ENCODE measurements around the gene RIPK1. TPM values are rescaled to one million over a fixed set of nuclear protein-coding genes. Genes with fewer than 3 reads are reported as not detected.

The RIPK1 gene
- total and polyA plus RNA-seq, 9 of the 15 experiments (the other 6 are each of a cell fraction or from before 2014, with no cell fraction given) = 3.8 to 24.9 (median 17.7) TPM

- TF ChIP-seq MCM2 (IDR thresholded peaks at IDR 0.05; ENCODE audit: low read depth) = no peak
- no peak for TF ChIP-seq ZNF124 (CRISPR knock-in tag; IDR thresholded peaks at IDR 0.05)
- TF ChIP-seq GATAD2B (IDR thresholded peaks at IDR 0.05; ENCODE audit: borderline replicate concordance) = peak; percentile 56; the same call in 1 of the 2 replicates
- TF ChIP-seq ZNF212 (CRISPR knock-in tag; IDR thresholded peaks at IDR 0.05) = no peak
- 0 out of 2 replicates have a peak, but pooled peaks have one; percentile 61 for TF ChIP-seq EP400 (IDR thresholded peaks at IDR 0.05)
- no peak for TF ChIP-seq SRSF9 (IDR thresholded peaks at IDR 0.05; ENCODE audit: borderline replicate concordance, low read depth, low read length)
- no peak for TF ChIP-seq HINFP (tag; conservative IDR thresholded peaks at IDR 0.05; ENCODE audit: low read depth)
- no peak; the same call in 1 of the 2 replicates for TF ChIP-seq ZKSCAN1 (IDR thresholded peaks at IDR 0.05; ENCODE audit: low read depth, low read length)
- peak; percentile 52 for TF ChIP-seq SOX6 (IDR thresholded peaks at IDR 0.05)
- no peak; the same call in 1 of the 2 replicates for TF ChIP-seq TCF3 (CRISPR knock-in tag; IDR thresholded peaks at IDR 0.05)
- no peak for TF ChIP-seq PTRF (tag; IDR thresholded peaks at IDR 0.05)
- no peak for TF ChIP-seq CBX2 (IDR thresholded peaks at IDR 0.05; ENCODE audit: insufficient read depth, low read length, poor library complexity, severe bottlenecking)
- TF ChIP-seq RFX1 (IDR thresholded peaks at IDR 0.05) = no peak
- TF ChIP-seq KHSRP (IDR thresholded peaks at IDR 0.05) = no peak; the same call in 1 of the 2 replicates
- TF ChIP-seq SIRT6 (IDR thresholded peaks at IDR 0.05; ENCODE audit: low read depth, low read length) = no peak
- TF ChIP-seq POLR2AphosphoS5 (IDR thresholded peaks at IDR 0.05; ENCODE audit: control insufficient read depth, insufficient read depth, low read depth, low read length) = no peak; the same call in 1 of the 2 replicates
- no peak for TF ChIP-seq ZNF778 (CRISPR knock-in tag; IDR thresholded peaks at IDR 0.05)
- TF ChIP-seq KAT8 (IDR thresholded peaks at IDR 0.05; ENCODE audit: low read depth) = no peak
- TF ChIP-seq YY1 (IDR thresholded peaks at IDR 0.05; ENCODE audit: borderline replicate concordance in 1 of 3, control insufficient read depth in 1 of 3, extremely low read depth in 1 of 3, insufficient read depth in 3 of 3, insufficient read length in 1 of 3, insufficient replicate concordance in 2 of 3, low read depth in 1 of 3, low read length in 2 of 3) = no peak
- TF ChIP-seq STAT5A (IDR thresholded peaks at IDR 0.05; ENCODE audit: borderline replicate concordance, low read length) = no peak
- no peak for TF ChIP-seq NCOA6 (IDR thresholded peaks at IDR 0.05)
- no peak for TF ChIP-seq U2AF2 (optimal IDR thresholded peaks at IDR 0.05; ENCODE audit: low read depth, low read length)
- TF ChIP-seq DNMT1 (IDR thresholded peaks at IDR 0.05) = no peak
- TF ChIP-seq HNRNPK (IDR thresholded peaks at IDR 0.05; ENCODE audit: low read depth, low read length, poor library complexity, severe bottlenecking) = no peak
- no peak for TF ChIP-seq MEF2A (IDR thresholded peaks at IDR 0.05; ENCODE audit: control insufficient read depth, low read depth, low read length)
- no peak for TF ChIP-seq CREB3L1 (IDR thresholded peaks at IDR 0.05; ENCODE audit: borderline replicate concordance, low read depth)
- no peak for TF ChIP-seq COPS2 (conservative IDR thresholded peaks at IDR 0.05)
- TF ChIP-seq NFIC (IDR thresholded peaks at IDR 0.05) = no peak
Observed at GRCh38 chr6:3162067-3162497, 93.8 kb downstream of the RIPK1 start (continued).
